Measurements from ENCODE around the gene RNF11.

GRCh38 chr1:51270751-51271150 lies 34.7 kb downstream of the RNF11 start:
- TF ChIP-seq CTCF (IDR thresholded peaks at IDR 0.05): no peak
- no peak for TF ChIP-seq POLR2A (IDR thresholded peaks at IDR 0.05)
- TF ChIP-seq EP300 (IDR thresholded peaks at IDR 0.05): no peak

All from sigmoid colon (tissue), 4 donors.